GM12891 (cell line): ENCODE data around the gene MIER1.
A peak's percentile ranks its signal among the peaks of the same experiment; 100 is the strongest.

ENCODE experiments used
- DNase-seq: peaks from one replicate; pipeline ENCODE4 v3.0.0; 2011; ENCODE audit warnings: low spot score; ENCODE audit not compliant: insufficient read length
- FAIRE-seq: peaks from 2 replicates; lab custom pipeline; 2011; peaks lifted over from hg19 to GRCh38; lab: Jason Lieb, UNC
- PAX5 ChIP-seq: IDR thresholded peaks from 2 replicates; pipeline ENCODE4 v1.6.1; 2011; ENCODE audit warnings: low read length, moderate library complexity, mild to moderate bottlenecking; ENCODE audit not compliant: insufficient read depth, severe bottlenecking
- POLR2A ChIP-seq: IDR thresholded peaks from 2 replicates; pipeline ENCODE4 v1.6.1; 2011; ENCODE audit warnings: low read depth, low read length, control low read depth
- POLR2AphosphoS5 ChIP-seq: IDR thresholded peaks from 2 replicates; pipeline ENCODE4 v1.6.1; 2011; ENCODE audit warnings: low read depth, low read length, control low read depth
- POU2F2 ChIP-seq: IDR thresholded peaks from 2 replicates; pipeline ENCODE4 v1.6.1; 2011; ENCODE audit warnings: low read depth, mild to moderate bottlenecking, control low read depth, low read length, moderate library complexity
- SPI1 ChIP-seq: IDR thresholded peaks from 2 replicates; pipeline ENCODE4 v1.6.1; 2011; ENCODE audit warnings: low read depth, low read length, control low read depth
- TAF1 ChIP-seq: IDR thresholded peaks from 2 replicates; pipeline ENCODE4 v1.6.1; 2011; ENCODE audit warnings: low read depth, low read length, control low read depth

Gene MIER1

DNA sequence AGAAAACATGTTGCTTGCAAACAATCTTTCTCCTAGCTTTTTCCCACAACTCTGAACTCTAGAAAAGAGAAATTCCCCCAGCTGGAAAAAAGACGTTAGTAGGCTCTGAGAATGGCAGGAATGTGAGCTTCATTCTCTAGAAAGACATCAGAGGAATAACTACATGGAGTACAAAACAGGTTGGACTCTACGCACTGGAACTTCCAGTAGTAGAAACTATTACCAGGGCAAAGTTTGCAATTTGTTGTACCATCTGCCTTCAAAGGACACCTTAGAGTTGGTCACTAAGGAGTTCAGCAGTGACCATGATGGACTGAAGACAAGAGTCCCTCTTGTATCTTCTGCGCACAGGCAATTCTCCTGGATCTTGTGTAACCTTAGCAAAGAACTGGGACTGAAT lies 68.3 kb downstream of the MIER1 start:
- FAIRE-seq, result no peak
- DNase-seq, result no peak
- TF ChIP-seq PAX5 (no peak), POLR2AphosphoS5 (no peak), POU2F2 (no peak), TAF1 (no peak), POLR2A (no peak), SPI1 (no peak)

- DNase-seq (peak; percentile 22), FAIRE-seq (peak; percentile 92)
- TF ChIP-seq TAF1, result no peak
- no peak for TF ChIP-seq SPI1
- no peak for TF ChIP-seq POU2F2
- TF ChIP-seq POLR2AphosphoS5, result no peak
- TF ChIP-seq PAX5, result no peak
- no peak for TF ChIP-seq POLR2A
Observed at GRCh38 chr1:66996018-66996682, 71.4 kb downstream of the MIER1 start.

DNA sequence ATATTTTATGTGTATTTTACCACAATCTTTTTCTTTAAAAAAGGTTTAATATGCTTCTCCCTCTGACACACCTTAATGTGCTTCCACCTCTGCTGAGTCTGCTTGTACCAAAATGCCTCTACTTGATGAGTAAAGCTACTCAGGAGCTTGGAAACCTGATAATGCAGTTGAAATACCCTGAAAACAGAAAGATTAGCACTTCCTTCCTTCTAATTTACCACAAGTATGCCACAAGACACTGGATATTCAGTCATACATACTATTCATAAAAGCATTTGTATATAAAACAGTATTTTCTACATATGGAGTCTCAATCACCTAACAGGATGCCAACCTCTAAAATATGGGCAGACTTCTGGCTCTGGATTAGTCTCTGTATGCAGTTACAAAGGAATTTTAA lies 74.2 kb downstream of the MIER1 start:
- no peak for TF ChIP-seq POU2F2
- no peak for TF ChIP-seq POLR2AphosphoS5
- TF ChIP-seq POLR2A, result no peak
- no peak for TF ChIP-seq TAF1
- TF ChIP-seq SPI1, result no peak
- no peak for TF ChIP-seq PAX5
- FAIRE-seq, result no peak
- DNase-seq, result no peak

- TF ChIP-seq TAF1, result no peak
- no peak for TF ChIP-seq POU2F2
- TF ChIP-seq SPI1, result no peak
- TF ChIP-seq POLR2AphosphoS5, result no peak
- TF ChIP-seq POLR2A, result no peak
- no peak for TF ChIP-seq PAX5
- DNase-seq (no peak), FAIRE-seq (no peak)
Observed at GRCh38 chr1:66999640-67000400, 75.0 kb downstream of the MIER1 start.

GRCh38 chr1:67001682-67002425 lies 77.1 kb downstream of the MIER1 start:
- peak; percentile 57 for FAIRE-seq
- TF ChIP-seq SPI1 (no peak), POU2F2 (no peak), POLR2A (no peak), PAX5 (no peak), POLR2AphosphoS5 (no peak), TAF1 (no peak)
- no peak for DNase-seq

DNA sequence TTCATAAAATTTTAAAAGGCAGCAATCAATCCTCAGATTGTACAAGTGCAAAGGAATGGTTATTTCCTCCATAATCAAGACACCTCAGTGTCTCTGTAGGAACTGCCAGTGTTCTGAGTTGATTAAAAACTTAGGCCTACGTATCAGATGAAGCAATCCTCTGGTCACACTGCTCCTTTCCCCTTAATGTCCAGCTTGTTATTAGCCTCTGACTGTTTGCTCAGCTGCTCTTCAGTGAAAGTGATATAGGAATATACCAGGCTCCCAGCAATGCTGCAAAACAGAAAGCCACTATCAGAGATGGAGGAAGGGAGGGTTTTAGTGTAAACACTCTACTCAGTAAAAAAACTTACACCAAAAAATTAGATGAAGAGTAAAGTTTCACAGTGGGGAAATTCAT lies 79.4 kb downstream of the MIER1 start:
- TF ChIP-seq TAF1 (no peak), POLR2AphosphoS5 (no peak), POU2F2 (no peak), SPI1 (no peak), PAX5 (no peak), POLR2A (no peak)
- FAIRE-seq (no peak), DNase-seq (no peak)

- FAIRE-seq (no peak), DNase-seq (no peak)
- TF ChIP-seq PAX5, result no peak
- no peak for TF ChIP-seq POU2F2
- no peak for TF ChIP-seq SPI1
- TF ChIP-seq POLR2AphosphoS5, result no peak
- TF ChIP-seq TAF1, result no peak
- TF ChIP-seq POLR2A, result no peak
Observed at GRCh38 chr1:67005068-67005467, 80.3 kb downstream of the MIER1 start.

DNA sequence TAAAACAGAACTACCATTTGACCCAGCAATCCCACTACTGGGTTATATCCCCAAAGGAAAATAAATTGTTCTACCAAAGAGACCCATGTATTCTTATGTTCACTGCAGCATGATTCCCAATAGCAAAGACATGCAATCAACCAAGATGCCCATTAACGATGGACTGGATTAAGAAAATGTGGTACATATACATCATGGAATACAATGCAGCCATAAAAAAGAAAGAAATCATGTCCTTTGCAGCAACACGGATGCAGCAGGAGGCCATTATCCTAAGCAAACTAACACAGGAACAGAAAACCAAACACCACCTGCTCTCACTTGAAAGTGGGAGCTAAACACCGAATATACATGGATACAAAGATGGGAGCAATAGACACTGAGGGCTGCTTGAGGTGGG lies 85.0 kb downstream of the MIER1 start:
- TF ChIP-seq POLR2AphosphoS5 (no peak), POLR2A (no peak), PAX5 (no peak)
- DNase-seq (no peak), FAIRE-seq (no peak)

DNA sequence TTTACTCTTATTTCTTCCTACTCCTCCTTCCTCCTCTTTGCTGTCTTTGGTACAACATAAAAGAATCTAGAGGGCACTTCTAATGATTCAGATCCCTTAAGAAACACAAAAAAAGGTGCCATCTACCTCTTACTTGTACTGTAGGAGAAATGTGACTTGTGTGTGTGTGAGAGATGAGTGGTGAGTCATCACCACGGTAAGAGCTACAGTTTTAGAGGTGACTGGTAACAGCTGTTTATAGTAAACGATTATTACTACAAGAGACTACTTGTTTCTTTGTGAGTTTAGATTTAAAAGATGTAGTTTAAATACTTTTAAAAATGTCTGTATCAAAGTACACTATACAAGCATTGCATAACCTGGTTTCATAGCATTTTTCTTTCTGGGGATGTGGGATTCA lies 88.8 kb downstream of the MIER1 start:
- peak; percentile 57 for FAIRE-seq
- TF ChIP-seq PAX5 (no peak), POLR2A (no peak), POU2F2 (no peak), SPI1 (no peak), TAF1 (no peak)
- DNase-seq, result no peak

DNA sequence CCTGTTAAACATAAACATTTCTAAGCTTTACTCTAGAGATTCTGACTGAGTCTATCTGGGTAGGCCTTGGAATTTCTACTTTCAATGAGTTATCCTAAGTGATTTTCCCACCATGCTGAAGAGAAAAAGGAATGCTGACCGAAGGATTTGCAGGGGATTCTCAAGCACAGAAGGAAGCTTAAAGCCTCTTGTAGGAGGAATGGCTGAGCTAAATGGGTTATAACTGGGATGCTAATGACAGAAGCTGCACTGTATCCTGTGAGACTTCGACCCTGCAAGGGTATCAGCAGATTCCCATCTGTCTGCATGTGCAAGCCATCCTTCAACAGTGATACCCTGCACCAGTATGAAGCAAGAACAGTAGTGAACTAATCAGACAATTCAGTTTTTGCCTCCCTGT lies 93.8 kb downstream of the MIER1 start:
- TF ChIP-seq POLR2A, result no peak
- no peak for TF ChIP-seq PAX5
- TF ChIP-seq TAF1, result no peak
- no peak for TF ChIP-seq SPI1
- no peak for TF ChIP-seq POLR2AphosphoS5
- no peak for TF ChIP-seq POU2F2
- FAIRE-seq (peak; percentile 16), DNase-seq (no peak)
